Esophagus muscularis mucosa (tissue), 4 donors: ENCODE measurements around the gene BLACAT1.

ENCODE experiments used
- CTCF ChIP-seq, 3 experiments: fragments of 200-600 bp in 2 of 3; fragments of 450-650 bp in 1 of 3; sonication (generic) in 2 of 3; IDR thresholded peaks; one replicate each; pipeline ENCODE4 v1.5.1; 2017 to 2019; ENCODE audit warnings: antibody characterized with exemption in 3 of 3, mild to moderate bottlenecking in 2 of 3, moderate library complexity in 1 of 3
- EP300 ChIP-seq: sonication (generic); formaldehyde crosslinking; IDR thresholded peaks from one replicate; pipeline ENCODE4 v1.6.1; 2017; ENCODE audit warnings: antibody characterized with exemption
- POLR2A ChIP-seq: fragments of 450-650 bp; IDR thresholded peaks from one replicate; pipeline ENCODE4 v1.6.1; 2017; ENCODE audit warnings: antibody characterized with exemption, moderate library complexity, mild to moderate bottlenecking, low read depth
- POLR2AphosphoS5 ChIP-seq, 2 donors: sonication (generic); formaldehyde crosslinking; IDR thresholded peaks; one replicate each; pipeline ENCODE4 v1.6.1; 2017; ENCODE audit warnings: antibody characterized with exemption in 2 of 2

- TF ChIP-seq POLR2AphosphoS5 (IDR thresholded peaks at IDR 0.05) (no peak), CTCF (IDR thresholded peaks at IDR 0.05) (no peak), POLR2A (no peak), EP300 (no peak)
Measured at GRCh38 chr1:205496661-205497060, 40.8 kb upstream of the BLACAT1 start.
